DMS53 (cell line): ENCODE data around the gene MUSTN1.
A peak's percentile ranks its signal among the peaks of the same experiment; 100 is the strongest.

Source experiments
- DNase-seq: peaks from one replicate; lab custom pipeline; 2025; lab: John Stamatoyannopoulos, UW

The MUSTN1 gene

DNA sequence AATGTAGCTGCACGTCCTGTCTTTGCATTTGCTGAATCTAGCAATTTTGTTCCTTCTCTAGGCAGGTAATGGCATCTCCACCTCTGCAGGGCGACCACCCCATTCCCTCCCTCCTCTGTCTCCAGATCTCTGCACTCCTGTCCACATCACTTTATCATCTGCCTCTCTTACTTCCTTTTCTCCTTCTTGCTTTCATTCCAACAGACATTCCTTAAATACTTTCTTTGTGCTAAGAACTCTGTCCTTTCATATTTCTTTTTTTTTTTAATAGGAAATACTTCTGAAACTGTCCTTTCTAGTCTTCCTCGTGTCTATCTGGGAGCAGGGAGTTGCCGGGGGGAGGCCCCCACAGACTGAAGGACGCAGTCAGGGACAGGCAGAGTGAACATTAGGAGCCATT is 33.0 kb downstream of the MUSTN1 start:
- DNase-seq, result no peak

DNA sequence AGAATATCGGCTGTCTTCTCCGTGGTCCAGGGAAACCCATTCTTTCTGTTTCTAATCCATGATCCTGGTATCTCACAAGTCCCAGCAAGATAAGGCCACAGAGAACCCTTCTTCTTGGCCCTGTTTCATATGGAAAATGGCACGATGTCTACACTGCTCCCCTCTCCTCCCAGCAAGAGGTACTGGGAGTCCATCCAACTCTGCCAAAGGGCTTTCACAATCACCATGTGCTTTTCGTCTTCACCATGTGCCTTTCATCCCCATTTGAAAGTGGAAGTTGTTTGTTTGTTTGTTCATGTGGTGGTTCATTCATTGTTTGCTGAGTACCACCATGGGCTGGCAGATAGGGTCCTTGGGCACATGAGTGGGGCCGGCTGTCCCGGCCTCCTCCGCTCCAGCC is 34.7 kb downstream of the MUSTN1 start:
- DNase-seq, result no peak

GRCh38 chr3:52798978-52799476 is 35.8 kb downstream of the MUSTN1 start:
- DNase-seq, result peak; percentile 36

- DNase-seq, result no peak
These were observed 36.3 kb downstream of the MUSTN1 start for GRCh38 chr3:52798376-52798977.

- no peak for DNase-seq
These were observed 38.4 kb downstream of the MUSTN1 start for GRCh38 chr3:52796411-52796810.

GRCh38 chr3:52795298-52795900 is 39.4 kb downstream of the MUSTN1 start:
- no peak for DNase-seq

DNA sequence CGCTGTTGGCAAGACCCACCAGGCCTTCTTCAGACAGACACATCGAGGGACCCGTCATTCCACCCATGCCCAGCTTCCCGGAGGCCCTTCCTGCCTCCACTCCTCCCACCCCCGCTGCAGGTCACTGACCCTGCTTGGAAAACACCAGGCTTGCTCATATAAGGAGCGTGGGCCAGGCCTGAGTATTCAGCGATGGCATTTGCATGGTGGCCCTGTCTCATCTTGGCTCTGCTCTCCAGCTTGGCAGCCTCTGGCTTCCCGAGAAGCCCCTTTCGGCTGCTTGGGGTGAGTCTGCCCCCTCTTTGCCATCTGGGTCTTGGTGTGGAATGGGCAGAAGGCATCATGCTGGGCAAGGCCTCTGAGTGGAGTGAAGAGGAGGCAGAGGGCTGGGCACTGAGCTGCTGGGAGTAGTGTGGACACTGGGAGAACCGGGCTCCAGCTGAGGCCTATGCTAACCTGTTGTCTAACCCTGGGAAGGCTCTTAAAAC is 40.2 kb downstream of the MUSTN1 start, which contains the start of gene ITIH3:
TSS of gene ITIH3 (plus strand) at position 185 of the 488 bp plus-strand sequence. CDS start at position 193, 8 bp downstream.
- DNase-seq, result no peak

DNA sequence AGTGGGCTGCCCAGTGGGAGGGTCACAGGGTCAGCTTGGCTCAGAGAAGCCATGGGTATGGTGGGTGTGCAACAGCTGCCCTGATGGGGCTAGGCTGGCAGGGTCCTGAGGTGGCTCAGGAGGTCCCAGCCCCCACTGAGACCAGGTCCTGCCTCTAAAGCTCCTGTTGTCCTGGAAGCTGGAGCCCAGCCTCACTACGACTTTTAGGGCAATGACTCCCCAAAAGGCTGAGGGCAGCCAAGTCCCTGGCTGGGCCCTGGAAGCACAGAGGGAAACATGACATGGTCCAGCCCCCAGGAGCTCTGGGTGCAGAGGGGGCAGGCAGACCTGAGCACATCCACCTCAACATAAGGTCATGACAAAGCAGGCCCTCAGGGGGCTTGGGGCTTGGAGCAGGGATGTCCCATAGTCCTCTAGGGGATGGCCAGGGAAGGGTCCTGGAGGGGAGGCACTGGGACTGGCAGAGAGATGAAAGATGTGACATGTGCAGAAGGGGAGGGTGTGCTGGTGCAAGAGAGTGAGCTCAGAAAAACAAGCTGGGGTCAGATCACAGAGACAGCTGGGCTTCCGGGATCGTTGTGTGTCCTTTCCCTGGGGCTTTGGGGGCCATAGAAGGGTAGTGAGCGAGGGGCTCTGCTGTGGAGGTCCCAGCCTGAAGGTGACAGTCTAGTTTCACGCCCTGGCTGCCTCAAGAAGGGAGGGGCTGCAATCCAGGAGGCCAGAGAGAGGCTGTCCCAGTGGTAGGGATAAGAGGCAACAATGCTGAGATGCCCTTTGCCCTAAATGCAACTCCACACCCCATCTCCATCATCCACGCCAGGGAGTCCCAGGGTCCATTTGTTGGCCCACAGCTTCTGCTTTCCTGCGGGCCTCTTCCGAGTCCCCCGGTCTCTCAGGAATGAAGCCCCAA is 40.9 kb downstream of the MUSTN1 start:
- DNase-seq, result no peak

DNA sequence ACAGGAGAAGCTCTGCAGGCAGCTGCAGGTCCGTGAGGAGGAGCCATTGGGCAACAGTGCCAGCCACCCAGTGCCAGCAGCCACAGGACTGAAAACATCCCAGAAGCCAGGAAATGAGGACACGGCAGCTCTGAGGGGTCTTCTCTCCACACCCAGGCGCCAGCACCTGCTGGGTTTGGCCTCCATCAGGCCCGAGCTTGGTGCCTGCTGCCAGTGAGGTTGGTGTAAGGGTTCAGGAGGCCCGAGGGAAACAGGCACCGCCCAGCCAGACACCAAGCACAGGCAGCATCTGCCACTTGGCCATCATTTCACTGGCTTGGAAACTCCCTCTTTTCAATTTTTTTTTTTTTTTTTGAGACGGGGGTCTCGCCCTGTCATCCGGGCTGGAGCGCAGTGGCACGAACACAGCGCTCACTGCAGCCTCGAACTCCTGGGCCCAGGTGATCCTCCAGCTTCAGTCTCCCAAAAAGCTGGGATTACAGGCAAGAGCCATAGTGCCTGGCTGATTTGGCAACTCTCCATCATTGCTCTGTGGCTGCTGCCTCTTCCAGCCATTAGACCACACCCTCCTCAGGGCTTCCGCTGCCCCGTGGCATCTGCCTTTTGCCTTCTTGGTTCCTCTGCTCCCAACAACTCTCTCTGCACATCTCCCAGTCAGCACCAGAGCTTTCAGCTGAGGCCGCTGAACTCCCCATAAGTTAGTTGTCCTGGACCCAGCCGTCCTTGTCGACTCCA is 41.7 kb downstream of the MUSTN1 start:
- DNase-seq, result no peak

DNA sequence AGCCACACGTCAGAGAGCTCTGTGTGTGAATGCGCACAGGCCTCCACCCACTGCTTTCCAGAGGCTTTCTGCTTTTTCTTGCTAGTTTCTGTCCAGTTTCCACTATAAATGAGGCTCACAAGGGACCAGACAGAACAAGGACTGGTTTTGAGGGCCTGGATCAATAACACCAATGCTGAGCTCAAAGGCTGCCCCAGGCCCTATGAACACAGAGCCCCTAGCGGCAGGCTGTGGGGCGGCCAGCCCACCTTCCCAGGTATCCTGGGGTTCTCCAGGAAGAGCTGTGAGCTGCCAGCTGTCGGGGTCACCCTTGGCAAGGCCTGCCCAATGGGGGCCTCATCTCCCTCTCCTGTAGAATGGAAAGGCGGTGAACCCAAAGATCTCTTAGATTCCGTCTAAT is 42.4 kb downstream of the MUSTN1 start:
- no peak for DNase-seq

- DNase-seq, result no peak
These were observed 42.9 kb downstream of the MUSTN1 start for GRCh38 chr3:52791928-52792327.

GRCh38 chr3:52791366-52791765 is 43.5 kb downstream of the MUSTN1 start:
- no peak for DNase-seq

DNA sequence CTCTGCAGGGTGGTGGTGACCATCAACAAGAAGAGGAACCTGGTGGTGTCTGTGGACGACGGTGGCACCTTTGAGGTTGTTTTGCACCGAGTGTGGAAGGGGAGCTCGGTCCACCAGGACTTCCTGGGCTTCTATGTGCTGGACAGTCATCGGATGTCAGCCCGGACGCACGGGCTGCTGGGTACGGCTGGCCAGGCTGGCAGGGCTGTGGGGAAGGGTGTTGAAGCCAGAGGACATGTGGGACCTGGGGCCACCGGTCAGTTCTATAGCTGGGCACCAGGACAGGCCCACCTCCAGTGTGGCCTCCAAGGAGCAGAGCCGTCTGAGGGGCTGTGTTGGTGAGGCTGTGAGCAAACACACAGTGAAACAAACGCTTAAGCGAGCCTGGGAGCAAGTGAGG is 44.1 kb downstream of the MUSTN1 start:
- DNase-seq, result no peak

GRCh38 chr3:52790337-52790736 is 44.5 kb downstream of the MUSTN1 start:
- DNase-seq, result no peak

- no peak for DNase-seq
These were observed 45.1 kb downstream of the MUSTN1 start for GRCh38 chr3:52789746-52790040.

- DNase-seq, result no peak
These were observed 45.7 kb downstream of the MUSTN1 start for GRCh38 chr3:52788890-52789745.

DNA sequence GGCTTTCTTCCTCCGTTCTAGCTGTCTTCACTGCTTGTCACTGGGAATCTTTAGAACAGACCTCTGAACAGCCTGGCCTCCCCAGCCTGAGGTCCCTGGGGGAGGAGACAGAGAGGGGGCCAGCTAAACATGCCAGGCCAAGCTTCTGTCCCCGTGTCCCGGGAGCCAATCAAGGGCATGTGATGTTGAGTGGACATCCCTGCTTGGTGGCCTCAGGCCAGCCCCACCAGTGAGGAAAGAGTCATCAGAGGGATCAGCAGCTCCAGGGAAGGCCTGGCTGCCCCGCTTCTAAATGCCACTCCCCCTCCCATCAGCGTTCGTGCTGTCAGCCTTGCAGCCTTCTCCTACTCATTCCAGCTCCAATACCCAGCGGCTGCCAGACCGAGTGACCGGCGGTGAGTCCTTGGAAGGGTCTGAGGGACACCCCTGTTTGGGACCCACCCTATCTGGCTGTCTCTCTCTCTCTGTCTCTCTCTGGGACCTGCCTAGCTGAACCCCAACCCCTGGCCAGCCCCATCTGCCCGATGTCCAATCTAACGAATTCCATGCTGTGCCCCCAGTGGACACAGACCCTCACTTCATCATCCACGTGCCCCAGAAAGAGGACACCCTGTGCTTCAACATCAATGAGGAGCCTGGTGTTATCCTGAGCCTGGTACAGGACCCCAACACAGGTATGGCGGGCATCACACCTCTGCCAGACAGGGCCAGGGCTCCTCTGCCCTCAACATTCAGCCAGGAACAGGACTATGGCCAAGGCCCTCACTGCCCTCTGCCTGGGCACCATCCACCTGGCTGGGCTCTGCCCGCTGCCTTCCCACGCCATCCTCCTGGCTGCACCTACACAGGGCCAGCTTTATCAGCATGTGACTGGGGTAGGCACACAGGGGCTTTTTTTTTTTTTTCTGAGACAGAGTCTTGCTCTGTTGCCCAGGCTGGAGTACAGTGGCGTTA is 46.9 kb downstream of the MUSTN1 start:
- DNase-seq, result no peak

GRCh38 chr3:52787246-52787645 is 47.6 kb downstream of the MUSTN1 start:
- no peak for DNase-seq

DNA sequence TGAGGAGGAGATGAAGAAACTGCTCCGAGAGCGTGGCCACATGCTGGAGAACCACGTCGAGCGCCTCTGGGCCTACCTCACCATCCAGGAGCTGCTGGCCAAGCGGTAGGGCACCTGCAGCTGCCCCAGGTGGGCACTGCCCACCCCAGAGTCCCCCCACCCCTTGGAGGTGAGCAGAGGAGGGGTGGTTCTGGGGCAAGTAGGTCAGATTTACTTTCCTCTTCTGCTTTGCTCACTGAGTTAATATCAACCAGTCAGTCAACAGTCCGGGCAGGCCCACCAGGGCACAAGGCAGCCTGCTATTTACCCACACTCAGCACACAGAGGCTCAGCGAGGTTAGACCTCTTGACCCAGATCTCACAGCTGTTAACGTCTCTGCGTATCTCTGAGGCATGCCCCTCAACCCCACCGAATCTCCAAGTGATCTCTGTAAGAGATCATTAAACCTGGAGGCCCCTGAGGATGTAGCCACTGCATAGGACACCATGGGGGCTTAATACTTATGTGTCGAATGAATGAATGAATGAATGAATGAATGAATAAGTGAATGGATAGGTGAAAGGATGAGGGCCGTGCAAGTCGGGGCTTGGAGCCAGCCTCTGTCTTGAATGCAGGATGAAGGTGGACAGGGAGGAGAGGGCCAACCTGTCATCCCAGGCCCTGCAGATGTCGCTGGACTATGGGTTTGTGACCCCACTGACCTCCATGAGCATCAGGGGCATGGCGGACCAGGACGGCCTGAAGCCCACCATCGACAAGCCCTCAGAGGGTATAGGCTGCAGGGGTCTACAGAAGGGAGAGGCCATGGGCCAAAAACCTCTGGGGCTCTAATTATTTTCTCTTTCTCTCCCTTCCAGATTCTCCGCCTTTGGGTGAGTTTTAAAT is 48.2 kb downstream of the MUSTN1 start:
- no peak for DNase-seq
